Astrocyte of the cerebellum (primary cell): ENCODE measurements around the gene GLIS1.

Source experiments
- DNase-seq: peaks from one replicate; pipeline ENCODE4 v3.0.0-alpha.2; 2011; ENCODE audit warnings: low read depth
- H3K4me3 ChIP-seq: 2 replicates; pipeline ENCODE4 v1.5.1; 2011; ENCODE audit warnings: mild to moderate bottlenecking, low read depth, low read length, moderate library complexity
- CTCF ChIP-seq: IDR thresholded peaks from 2 replicates; pipeline ENCODE4 v1.5.1; 2012; ENCODE audit warnings: low read length, low read depth, moderate library complexity, mild to moderate bottlenecking; ENCODE audit errors: missing control alignments
- in situ Hi-C: cut with HindIII; loops from 2 replicates; pipeline ENCODE4 v1.10.0; 2017; ENCODE audit warnings: low sequenced_read_pairs

Gene GLIS1

GRCh38 chr1:53680868-53681267 is 58.1 kb downstream of the GLIS1 start:
- no peak overlapping the region for H3K4me3 ChIP-seq
- DNase-seq: no peak
- in situ Hi-C loops: no loop called here
- TF ChIP-seq CTCF: no peak

DNA sequence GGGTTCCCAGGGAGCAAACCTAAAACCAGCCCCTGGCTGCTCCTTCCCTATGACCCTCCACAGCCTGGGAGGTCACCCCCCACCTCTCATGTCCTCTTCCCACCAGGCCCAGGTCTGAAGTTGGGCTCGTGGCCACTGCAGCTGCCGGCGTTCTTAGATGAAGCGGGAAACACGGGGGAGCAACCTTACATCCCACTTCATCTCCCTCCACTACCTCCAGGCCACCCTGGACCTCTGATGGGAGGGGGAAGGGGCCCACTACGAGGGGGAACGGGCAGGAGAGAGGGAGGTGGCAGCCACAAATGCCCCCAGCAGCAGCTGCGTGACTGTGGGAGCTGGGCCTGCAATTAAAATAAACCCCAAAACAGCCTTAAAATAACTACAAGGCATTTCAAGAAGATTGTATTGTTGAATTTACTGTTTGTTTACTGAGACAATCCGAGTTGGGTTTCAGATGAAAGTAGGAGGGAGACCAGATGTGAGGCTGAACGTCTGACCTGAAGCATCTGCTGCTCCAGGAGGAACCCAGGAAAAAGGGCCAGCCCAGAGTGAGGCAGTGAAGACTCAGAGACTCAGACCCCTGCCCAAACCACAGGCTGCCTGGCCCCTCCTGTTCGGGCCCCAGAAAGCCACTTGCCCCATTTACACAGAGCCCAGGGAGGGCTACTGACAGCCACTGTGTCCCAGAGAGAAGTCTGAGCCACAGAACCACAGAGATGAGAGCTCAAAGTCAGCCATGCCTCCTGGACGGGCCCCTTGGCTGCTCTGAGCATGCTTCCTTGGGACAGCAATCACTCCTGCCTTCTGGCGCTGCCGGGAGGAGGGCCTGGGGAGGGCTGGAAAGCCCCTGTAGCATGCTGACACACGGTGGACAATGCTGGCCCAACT is 59.8 kb downstream of the GLIS1 start:
- TF ChIP-seq CTCF: no peak
- in situ Hi-C loops: no loop called here
- no peak for DNase-seq
- no peak overlapping the region for H3K4me3 ChIP-seq

DNA sequence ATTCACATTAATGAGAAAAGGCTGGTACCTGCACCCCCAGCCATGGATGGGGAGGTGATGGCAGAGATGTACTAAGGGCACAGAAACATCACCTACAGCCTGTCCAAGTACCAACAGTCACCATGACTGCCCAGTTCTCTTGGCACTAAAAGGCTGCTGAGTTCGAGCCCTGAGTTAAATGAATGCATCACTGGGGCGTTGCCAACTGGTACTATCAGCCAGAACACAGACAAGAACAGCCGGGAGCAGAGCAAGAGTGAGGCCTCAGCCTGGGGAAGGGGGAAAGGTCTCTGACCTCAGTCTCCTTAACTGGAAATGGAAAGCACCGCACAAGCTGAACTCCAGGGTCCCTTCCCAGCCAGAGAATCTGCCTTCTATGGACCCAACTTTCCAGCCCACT is 60.5 kb downstream of the GLIS1 start:
- no peak for TF ChIP-seq CTCF
- in situ Hi-C loops: no loop called here
- no peak overlapping the region for H3K4me3 ChIP-seq
- no peak for DNase-seq

DNA sequence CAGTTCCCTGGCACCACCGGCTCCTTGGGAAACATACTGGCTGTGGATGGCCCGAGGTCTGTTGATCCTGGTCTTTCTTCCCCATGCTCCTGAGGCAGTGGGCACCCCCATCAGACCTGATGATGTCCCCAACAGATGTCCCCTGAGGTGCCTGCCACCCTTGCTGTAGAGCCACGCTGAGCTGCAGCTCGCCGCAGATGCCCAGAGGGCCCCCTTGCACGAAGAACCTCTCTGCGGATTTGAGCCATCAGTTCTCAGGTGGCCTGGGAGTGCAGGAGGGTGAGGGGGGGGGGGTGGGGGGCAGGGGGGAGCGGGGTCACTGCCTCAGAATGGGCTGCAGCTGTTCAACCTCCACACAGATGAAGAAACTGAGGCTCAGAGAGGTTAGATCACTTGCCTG is 60.9 kb downstream of the GLIS1 start:
- DNase-seq: no peak
- no peak overlapping the region for H3K4me3 ChIP-seq
- in situ Hi-C loops: no loop called here
- TF ChIP-seq CTCF: no peak

DNA sequence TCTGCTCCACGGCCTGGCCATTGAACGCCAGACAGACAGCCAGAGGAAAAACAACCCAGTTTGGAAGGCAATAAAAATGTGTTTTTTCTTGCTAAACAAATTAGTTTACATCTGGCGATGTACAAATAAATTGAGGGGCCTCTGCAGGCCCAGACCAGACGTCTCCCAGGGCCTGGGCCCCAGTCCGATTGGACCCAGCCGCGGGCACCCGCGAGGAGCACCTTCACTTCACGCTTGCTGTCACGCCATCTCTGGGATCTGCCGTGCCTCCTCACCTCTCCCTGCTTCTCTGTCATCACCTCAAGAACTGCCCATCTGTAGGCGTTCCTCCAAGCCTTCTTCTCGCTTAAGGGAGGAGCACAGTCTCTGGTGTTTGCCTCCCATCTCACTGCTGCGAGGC is 61.5 kb downstream of the GLIS1 start:
- in situ Hi-C loops: no loop called here
- no peak for TF ChIP-seq CTCF
- no peak for DNase-seq
- H3K4me3 ChIP-seq: no peak overlapping the region

GRCh38 chr1:53672785-53673184 is 66.2 kb downstream of the GLIS1 start:
- no peak for TF ChIP-seq CTCF
- in situ Hi-C loops: no loop called here
- DNase-seq: no peak
- no peak overlapping the region for H3K4me3 ChIP-seq
